ENCODE measurements around the gene RHAG.
A peak's percentile ranks its signal among the peaks of the same experiment; 100 is the strongest.
"Not testable (repeated sequence)": the region's sequence is repeated elsewhere in the genome, so short reads cannot be mapped to it uniquely, and the experiment has no call there.

Gene RHAG

DNA sequence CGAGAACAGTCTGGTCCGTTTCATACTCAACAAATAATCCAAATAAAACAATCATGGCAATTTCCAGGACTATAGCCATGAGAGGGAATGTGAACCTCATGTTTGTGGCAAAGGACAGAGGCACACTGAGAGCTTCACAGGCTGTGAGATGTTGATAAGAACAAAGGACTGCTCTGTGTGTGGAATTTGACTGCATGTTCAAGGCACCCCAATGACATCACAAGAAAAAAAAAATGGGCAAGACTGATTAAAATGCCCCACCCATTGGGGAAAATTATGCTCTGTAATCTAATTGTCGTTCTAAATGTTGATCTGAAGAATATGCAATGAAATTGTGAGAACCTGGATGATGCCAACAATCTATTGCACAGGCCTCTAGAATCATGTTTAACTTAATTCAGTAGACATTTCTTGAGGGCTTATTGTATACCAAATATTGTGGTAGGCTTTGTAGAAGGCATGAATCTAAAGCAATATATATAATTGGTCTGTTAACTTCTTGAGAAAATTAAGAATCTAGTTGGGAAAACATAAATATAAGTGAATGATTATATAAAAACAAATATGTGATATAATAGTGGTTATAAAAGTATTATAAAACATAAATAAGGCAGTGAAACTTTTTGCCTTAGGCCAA, at the start of gene RHAG:
RHAG (minus strand) TSS at position 127 of the 637 bp plus-strand sequence; CDS start at position 100, 27 bp downstream.
- DNase-seq (ENCODE audit: low read depth) = no peak

DNA sequence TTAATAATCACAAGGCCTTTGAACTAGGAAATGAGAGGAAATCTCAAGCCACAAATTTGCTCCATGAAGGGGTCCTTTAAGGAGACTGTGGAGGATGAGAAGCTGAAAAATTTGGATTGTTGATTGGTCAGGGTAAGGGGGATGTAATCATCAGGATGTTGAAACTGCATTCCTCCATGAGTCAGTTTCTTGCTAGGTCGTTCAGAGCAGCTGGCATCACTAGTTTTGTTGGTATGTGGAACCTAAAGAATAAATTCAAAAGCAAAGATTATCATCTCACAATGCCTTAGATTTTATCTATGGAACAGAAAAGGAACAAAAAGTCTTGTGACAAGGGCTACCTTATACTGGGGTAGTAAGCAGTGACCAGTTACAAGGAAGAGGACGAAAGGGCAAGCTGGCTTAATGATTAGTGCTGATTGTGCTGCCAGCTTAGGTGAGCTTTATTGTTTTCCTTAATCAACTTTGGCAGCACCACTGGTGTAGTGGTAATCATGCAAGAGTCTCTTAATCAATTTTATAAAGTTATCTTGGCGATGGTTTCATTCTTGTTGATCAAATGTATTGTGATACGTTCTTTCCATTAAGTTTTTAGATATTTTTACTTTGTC, 40.1 kb upstream of the RHAG start:
- peak; percentile 68 for DNase-seq (ENCODE audit: low read depth)

DNA sequence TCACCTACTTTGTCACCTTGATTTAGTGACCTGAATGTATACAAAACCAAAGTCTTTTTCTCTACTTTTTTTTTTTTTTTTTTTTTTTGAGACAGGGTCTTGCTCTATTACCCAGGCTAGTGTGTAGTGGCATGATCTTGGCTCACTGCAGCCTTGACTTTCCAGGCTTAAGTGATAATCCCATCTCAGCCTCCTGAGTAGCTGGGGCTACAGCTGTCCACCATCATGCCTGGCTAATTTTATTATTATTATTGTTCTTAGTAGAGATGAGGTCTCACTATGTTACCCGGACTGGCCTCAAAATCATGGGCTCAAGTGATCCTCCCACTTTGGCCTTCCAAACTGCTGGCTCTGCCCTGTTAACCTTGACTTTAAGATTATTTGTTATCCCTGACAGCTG, 39.2 kb upstream of the RHAG start:
- no peak for DNase-seq (ENCODE audit: low read depth)

DNA sequence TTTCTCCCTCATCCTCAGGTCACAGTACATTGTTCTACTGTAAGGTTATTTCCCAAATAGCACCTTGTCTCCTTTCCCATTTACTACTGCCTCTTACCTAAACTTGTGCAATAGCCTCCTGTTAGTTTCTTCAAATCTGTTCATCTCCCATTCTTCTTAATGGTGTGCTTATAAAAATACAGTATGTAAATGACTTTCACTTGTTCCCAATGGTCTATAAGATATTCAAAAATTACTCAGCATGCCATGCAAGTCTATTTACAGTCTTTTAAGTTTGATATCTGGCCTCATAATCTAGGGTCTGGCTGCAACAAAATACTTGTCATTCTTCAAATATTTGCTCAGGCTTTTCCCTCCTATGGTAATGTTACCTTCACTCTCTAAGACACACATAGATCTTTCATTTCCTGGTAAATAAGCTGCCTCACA, 31.5 kb upstream of the RHAG start:
- DNase-seq (ENCODE audit: low read depth) = no peak

DNA sequence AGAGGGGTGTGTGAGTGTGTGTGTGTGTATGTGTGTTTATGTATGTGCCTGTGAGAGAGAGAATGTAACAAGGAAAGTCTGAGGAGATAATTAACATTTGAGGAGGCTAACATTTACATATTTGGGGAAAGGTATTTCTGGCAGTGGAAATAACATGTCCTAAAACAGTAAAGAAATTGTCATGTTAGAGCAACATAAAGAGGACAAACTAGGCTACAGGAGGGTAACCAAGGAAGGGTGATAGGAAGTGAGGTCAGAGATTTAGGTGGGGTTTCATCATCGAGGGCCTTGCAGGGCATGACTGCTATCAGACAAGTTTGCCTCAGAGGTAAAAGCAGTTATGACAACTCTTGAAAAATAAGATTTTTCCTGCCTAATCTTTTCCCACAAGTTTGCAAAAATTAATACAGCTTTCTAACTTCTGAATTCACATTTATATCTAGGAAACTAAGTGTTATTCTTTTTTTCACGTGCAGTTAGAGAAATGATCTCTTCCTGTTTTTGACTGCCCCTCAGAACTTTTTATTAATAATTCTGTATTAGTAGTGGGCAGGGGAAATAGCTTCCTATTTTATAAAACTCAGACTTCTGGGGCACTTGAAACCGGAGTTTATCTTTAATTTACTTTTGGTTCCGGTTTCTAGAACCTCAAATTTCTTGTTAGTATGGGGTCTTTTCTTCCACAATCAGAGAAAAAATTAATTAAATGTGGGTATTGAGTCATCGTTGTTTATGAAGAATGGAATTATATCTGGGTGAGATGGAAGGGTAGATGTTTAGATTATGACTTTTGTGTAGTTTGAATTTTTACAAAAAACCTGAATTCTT, 30.5 kb upstream of the RHAG start:
- peak; percentile 2 for DNase-seq (ENCODE audit: low read depth)

DNA sequence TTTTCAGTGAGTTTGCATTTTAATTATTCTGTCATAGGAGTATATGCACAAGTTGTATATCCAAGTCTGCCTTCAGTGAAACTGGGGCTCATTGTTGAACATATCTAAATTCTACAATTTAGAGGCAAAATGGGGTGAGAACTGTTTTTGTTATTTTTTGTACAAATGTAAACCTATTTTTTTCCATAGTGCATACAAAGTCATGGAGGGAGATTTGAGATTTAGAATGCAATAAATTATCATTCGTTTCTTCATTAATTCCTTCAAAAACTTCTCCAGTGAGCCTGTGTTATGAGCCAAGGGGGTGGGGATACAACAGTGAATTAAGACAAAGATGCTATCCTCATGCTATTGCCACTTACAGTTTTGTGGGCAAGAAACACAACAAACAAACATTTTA, 29.8 kb upstream of the RHAG start:
- no peak for DNase-seq (ENCODE audit: low read depth)

DNA sequence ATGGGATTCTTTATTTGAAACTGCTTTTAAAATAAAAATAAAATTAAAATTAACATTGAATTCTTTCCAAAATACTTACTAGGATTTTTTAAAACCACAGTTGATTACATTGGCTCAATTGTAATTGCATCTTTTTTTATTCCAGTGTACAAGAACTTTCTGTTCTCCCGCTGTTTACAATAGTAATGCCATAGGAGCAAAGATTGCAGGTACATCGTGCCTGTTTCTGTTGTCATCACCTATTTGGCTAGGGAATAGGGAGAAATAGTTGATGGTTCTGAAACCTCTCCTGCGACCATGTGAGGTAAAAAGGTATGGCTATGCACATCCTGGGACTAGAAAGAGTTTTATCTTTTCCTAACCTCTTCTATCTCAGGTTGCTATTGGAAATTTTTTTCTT, 28.2 kb upstream of the RHAG start:
- no peak for DNase-seq (ENCODE audit: low read depth)

DNA sequence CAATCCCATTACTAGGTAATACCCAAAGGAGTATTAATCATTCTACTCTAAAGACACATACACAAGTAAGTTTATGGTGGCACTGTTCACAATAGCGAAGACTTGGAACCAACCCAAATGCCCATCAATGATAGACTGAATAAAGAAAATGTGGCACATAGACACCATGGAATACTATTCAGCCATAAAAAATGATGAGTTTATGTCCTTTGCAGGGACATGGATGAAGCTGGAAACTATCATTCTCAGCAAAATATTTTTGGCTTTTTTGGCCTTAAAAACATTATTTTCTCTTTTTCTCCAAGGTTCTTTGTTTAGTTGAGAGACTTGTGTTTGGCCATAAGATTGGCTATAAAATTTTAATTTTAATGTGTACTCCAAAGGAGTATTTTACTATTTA, 27.4 kb upstream of the RHAG start:
- DNase-seq (ENCODE audit: low read depth) = not testable (repeated sequence)

DNA sequence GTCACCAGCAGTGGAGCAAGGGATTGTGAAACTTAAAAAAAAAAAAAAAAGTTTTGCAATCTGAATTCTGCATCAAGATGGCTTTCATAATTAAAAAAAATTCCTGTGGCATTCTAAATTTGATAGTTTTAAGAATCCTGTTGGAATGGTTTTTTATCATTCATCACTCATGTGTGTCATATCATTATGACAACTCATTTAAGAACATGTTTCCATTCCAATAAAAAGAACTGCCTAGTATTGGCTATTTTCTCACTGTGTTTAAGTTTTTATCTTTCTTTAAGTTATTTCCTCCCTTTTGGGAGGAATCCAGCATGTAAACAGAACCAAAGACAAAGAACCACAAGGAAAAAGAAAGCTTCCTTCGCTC, 26.2 kb upstream of the RHAG start:
- DNase-seq (ENCODE audit: low read depth) = no peak

DNA sequence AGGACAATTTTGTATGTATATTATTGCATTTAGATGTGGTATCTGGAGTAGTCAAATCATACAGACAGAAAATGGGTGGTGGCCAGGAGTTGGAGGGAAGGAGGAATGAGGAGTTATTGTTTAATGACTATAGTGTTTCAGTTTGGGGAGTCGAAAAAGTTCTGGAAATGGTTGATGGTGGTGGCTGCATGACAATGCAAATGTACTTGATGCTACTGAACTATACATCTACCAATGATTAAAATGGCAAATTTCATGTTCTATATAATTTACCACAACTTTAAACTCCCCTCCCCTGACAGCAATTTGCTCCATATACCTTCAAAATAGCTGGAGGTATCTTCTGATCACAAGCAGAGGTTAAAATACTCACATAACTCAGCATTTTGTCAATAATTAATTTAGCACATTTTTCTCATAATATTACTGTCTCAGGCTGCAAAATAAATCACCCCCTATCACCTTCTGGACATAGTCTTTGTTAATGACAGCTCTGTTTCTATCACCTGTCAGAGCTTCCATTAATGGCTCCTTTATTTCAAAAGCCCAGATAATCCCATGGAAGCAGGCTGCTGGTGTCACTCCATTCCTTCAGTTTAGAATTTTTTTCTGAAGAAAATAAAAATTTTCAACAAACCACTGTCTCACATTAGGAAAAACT, 25.7 kb upstream of the RHAG start:
- DNase-seq (ENCODE audit: low read depth) = no peak

DNA sequence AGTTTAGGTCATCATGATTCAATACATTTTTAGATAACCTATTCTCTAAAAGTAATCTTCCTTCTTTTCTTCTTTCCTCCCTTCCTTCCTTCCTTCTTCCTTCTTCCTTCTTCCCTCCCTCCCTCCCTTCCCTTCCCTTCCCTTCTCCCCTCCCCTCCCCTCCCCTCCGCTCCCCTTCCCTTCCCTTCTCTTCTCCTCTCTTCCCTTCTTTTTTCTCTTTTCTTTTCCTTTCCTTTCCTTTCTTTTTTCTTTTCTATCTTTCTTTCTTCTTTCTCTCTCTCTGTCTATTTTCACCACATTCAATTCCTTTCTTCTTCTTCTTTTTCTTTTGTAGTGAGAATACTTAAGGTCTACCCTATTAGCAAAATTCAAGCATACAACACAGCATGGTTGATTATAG, 17.3 kb upstream of the RHAG start:
- no peak for DNase-seq (ENCODE audit: low read depth)

DNA sequence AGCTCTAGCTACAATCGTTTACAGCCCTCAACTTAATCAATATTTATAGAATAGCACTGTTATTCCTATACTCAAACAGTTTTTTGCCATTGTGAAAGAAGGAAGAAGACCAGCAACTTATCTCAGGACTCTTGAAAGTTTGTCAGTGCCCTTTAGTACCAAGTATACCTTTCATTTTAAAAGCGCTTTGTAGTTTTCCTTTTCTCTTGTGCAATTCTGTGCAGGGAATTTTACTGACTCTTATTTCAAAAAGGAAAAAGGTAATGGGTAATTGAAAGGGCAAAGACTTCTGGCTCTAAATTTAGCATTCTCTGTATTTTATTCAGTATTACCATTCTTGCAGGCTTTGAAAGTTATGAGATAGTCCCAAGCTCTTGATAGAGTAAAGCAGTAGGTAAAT, 16.8 kb upstream of the RHAG start:
- DNase-seq (ENCODE audit: low read depth) = no peak

DNA sequence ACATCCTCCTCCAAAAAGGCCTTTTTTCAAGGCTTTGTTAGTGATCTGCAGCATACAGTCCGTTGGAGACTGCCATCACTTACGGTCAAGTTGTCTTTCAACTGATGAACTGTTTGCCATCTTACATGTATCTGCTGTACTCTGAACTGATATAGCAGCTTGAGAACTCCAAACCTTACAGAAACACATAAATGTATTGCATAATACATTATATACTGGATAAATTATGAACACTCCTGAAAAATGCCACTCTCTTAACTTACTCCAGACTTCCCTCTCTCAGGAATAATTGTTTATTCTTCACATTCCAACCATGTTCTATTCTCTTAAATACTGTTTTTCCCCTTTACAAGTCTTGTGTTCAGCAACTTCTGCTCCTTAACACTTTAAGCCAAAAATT, 14.6 kb upstream of the RHAG start:
- no peak for DNase-seq (ENCODE audit: low read depth)

DNA sequence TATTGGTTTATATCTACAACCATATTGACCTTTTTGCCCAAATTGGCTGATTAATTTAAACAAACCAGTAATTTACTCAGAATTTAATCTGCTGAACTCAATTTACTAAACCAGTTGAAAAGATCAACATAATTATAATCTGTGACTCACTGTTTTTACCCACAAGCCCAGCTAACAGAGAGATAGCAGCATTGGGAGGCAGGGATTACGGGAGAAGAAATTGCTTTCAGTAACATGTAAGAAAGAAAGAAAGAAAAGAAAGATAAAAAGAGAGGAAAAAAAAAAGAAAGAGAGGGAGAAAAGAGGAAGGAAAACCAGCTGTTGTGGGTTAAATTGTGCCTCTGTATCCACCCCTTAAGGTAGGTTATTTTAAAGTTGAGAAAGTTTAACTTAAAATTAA, 13.3 kb upstream of the RHAG start:
- no peak for DNase-seq (ENCODE audit: low read depth)

DNA sequence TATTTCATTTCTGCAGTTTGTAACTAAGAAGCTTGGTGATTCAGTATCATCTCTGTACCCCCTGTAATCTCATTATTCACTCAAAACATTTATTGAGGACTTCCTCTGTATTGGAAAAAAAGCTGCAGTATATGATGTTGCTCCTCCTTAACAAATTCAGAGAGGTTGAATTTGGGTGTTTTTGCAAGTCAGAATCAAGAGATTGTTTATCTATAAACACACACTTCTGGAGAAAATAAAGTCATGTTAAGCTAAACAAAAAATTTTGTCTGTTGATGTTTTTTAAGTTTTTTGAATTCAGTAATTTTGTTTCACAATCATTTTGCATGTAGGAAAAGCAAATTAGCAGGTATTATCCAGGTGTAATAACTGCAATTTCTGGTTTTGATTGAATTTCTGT, 11.4 kb upstream of the RHAG start:
- no peak for DNase-seq (ENCODE audit: low read depth)

DNA sequence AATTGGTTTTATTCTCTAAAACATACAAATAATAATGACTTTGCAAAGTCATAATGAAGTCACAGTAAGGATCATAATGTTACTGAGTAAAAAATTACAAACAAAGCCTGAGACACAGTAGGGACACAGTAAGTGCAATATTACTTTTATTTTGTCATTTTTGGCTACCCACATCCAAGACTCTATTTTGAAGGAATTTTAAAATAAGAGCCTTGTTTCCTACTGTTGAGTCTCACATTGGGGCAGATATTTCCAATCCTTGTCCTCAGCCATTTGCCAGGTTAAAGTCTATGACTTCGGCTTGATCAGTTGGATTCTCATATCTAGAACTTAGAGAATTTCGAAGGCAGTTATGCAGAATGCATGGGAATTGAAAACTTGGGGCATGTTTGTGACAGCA, 10.8 kb upstream of the RHAG start:
- no peak for DNase-seq (ENCODE audit: low read depth)

DNA sequence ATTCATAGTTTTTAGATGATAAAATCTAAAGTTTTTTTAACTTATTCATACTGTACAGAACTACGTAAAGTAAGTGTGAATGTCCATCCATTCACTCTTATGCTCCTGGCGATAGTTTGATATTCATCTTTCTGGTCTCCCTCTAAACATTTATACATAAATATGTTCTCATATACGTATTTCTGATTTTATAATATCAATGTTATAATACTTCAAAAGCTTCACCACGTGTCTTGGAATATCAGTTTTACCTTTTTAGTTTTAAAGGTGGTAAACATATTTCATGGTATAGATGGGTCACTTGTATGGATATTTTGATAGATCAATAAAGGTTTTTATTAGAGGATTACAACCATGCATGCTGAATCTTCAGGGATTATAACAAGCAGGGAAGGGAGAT, 10.3 kb upstream of the RHAG start:
- DNase-seq (ENCODE audit: low read depth) = no peak

DNA sequence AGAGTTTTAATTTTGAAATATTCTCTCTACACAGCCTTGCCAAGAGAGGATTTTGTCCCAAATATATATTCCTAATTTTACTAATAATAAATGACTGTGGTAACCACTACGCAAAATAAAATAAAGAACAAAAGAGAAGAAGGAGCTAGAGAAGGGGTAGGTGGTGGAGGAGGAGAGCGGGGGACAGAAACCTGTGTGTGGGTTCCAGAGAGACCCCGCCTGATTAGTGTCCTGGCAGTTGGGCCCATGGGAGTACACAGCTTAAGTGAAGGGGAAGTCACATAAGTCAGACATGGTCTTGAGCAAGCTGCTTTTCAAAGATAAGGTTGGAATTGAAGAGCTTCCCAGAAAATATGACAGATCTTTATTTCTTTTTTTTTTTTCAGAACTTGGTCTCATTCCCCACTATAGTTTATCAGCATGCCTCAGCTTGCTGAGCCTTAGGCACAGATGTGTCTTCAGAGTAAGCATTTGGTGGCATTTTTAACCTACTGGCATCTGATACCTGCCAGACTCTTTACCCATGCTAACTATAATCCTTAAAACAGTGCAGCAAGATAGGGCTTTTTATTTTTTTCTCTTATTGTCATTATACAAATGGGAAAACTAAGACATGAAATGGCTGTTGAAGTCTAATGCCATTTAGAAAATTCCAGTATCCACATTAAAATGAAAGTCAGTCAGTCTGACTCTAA, 9.6 kb upstream of the RHAG start:
- DNase-seq (ENCODE audit: low read depth) = no peak

DNA sequence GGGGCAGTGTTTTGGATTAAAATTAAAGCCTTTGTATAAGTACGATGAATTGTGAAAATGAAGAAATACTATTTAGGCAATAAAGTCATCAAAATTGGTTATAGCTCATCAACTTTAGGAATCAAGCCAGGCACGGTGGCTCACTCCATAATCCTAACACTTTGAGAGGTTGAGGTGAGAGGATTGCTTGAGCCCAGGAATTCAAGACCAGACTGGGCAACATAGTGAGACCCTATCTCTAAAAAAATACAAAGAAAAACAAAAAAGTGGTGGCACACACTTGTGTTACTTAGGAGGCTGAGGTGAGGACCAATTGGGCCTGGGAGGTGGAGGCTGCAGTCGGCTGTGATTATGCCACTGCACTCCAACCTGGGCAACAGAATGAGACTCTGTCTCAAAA, 8.5 kb upstream of the RHAG start:
- no peak for DNase-seq (ENCODE audit: low read depth)

DNA sequence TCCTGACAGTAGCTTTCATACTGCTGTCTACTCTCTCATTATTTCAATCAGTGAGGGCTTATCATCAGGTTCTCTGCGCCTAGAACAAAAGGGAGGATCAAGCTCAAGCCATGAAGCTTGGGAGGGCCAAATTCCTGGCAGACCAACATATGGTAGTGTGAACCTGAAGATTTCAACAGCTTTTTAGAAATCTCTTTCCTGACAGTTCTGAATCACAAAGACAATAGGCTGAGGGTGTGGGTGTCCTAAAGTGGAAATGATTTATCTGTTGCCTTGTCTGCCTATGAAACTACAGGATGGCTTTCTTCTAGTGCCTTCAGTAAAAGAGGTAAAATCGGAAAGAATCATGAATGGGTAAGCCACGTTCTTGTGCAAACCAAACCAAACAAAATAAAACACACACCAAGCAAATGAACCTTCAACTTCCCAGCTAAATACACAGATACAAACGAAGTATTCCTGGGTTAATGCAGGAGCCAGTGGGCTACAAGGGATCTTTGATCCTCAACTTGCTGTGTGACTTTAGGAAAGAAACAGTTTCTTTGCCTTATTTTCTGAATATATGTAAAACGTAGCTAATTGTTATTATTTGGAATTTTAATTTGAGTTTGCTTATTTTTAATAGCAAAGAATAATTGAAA, 2.7 kb upstream of the RHAG start:
- no peak for DNase-seq (ENCODE audit: low read depth)

DNA sequence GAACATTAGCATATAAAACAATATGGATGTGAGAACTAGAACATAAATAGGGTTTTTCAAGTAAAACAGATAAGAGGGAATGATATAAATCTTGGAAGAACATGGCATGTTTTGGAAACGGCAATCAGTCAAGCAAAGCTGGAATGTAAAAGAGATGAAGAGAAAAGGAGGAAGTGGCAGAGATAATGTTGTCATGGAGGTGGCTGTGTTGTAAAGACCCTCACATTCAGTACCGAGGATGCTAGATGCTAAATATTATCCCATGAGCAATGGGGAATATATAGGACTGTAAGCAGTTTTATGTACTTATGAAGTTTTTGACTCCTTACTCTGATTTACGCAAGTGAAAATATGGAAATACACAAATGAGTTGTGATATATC, 702 bp upstream of the RHAG start:
- DNase-seq (ENCODE audit: low read depth) = no peak

Data from ELR (cell line).